Medulla oblongata (tissue), 1 donor: ENCODE data around the gene AGTPBP1.

ENCODE experiments used
- DNase-seq: peaks from one replicate; pipeline ENCODE4 v3.0.0-alpha.2; 2015; ENCODE audit errors: extremely low spot score

The AGTPBP1 gene

DNA sequence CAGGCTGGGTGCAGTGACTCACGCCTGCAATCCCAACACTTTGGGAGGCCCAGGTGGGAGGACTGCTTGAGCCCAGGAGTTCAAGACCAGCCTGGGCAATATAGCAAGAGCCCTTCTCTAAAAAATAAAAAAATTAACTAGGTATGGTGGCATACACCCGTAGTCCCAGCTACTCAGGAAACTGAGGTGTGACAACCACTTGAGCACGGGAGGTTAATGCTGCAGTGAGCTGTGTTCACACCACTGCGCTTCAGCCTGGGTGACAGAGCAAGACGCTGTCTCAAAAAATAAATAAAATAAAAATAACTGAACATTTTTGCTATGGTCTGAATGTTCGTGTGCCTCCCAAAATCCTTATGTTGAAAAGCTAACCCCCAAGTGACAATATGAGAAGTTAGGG, 24.5 kb downstream of the AGTPBP1 start:
- no peak for DNase-seq

DNA sequence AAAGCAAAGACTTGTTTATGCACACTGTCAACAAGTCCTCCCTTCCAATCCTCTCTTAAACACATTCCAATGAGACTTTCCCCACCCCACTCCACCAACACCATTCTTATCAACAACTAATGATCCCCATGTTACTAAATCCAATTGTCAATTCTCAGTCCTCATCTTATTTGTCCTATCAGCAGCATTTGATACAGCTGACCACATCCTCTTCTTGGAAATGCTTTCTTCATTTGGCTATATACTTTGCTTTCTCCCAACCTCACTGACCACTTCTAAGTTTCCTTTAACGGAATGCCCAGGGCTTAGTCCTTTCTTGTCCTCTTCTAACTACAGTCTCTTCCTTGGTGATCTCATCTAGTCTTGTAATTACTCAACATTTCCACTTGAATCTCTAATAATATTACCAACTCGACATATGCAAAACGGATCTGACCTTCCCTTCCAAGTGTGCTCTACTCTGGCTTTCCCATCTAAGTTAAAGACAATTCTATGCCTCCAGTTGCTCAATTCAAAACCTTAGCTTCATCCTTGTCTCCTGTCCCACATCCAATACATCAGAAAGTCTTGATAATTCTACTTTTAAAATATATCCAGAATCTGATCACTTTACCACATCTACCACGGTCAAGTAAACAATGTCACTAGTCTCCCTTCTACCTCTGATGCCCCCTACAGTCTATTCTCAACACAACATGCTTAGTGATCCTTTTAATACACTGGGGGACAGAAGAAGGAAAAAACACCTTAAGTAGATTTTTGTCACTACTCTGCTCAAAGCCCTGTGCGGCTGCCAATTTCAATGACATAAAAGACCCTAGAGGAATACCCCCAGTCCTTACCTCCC, 25.5 kb downstream of the AGTPBP1 start:
- DNase-seq = no peak

DNA sequence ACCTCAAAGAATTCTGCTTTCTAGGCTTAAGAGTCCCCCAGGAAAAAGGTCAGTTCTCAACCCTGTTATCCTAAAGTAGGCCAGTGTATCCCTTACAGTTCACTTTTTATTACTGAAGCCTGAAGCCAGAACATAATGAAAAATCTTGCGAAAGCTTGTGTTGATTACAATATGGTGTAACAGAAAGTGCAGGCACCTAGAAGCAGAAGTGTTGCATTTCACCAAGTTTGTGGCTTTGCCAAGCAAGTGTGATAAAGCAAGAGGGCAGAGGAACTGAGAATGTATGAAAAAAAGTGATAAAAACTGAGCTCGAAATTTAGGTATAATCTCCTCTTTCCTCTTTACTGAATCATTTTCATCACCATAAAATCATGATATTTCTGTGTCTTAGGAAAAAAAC, 26.2 kb downstream of the AGTPBP1 start:
- DNase-seq = peak; percentile 55

DNA sequence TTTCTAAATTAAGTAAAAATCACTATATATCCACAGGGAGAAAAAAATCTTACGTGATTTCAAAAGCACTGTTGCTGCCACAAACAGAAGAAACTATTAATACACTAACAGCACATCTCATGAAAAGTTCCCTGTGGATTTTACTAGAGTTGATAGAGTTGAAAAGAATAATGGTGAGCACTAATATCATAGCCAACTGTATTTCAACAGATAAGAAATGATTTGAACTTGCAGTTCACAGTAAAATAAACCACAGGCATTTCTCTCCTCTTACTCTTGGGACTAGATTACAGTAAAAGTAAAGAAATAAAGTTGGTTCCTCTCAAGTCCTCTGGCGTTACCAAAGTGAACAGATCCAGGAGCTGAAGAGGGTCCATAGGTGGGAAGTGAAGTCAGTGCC, 27.9 kb downstream of the AGTPBP1 start:
- DNase-seq = no peak

DNA sequence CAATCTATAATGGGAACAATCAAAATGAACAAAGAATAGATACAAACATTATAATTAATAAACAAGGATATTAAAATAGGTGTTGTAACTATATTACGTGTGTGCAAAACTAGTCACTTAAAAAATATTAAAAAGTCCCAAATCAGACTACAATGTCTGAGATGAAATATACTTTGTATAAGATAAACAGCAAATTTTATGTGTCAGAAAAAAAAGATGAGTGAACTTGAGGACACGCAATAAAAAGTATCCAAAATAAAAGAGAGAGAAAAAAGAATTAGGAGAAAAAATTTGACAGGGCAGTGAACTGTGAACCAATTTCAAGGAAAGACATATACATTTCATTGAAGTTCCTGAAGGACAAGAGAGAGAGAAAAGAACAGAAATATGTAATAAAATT, 37.0 kb downstream of the AGTPBP1 start:
- DNase-seq = no peak

DNA sequence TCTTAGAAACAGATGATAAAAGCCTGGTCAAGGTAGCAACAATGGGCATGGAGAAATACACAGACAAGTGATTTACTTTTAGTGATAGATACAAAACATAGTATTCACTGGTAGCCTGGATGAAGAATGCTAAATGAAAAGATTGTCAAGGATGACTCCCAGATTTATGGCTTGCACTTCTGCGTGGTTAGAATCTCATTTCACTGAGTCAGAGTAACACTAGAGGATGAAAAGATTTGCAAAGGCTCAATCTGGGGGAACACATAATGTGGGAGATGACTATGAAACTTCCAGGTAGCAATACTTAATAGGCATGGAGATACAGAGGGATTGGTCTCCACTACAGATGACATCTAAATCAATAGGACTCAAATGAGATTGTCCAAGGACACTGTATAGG, 38.4 kb downstream of the AGTPBP1 start:
- no peak for DNase-seq

DNA sequence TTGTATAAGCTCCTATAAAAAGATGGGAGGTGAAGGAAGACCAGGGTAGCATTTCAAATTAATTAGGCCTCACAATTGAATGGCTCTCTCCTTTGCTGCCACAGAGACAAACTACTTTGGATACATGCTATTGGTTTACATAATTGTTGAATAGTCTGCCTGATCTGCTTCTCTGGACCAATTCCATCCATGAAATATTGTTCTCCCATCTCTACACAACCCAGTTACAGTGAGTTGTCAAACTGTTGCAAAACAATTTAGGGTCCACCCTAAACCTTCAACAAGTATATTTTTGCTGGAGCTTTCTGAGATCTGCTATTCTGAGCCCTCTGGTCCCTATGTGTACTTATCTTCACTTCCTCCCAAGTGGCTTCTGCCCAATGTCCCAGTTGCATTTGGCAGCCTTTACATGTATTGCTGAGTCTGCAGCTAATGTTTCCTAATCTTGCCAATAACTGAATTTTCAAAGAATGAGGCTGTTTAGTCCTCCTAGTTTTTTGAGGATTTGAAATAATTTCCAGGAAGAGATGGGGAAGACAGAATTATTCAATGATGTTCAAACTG, 38.9 kb downstream of the AGTPBP1 start:
- peak; percentile 70 for DNase-seq

DNA sequence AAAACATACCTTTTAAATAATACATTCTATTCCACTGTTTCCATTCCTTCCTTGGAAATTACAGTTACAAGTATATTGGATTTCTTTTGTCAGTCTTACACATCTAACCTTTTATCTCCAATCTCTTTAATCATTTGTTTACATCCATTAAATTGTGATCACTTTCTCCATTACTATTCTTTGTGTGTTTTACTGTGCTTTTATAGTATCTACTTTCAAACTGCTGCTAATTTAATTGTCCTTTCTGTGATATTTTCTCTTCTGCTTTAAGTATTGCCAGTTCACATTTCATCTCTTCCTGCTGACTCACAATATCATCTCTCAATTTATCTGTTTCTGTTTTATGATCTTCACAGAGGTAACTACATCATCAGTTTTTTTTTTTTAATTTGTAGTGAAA, 39.6 kb downstream of the AGTPBP1 start:
- no peak for DNase-seq

DNA sequence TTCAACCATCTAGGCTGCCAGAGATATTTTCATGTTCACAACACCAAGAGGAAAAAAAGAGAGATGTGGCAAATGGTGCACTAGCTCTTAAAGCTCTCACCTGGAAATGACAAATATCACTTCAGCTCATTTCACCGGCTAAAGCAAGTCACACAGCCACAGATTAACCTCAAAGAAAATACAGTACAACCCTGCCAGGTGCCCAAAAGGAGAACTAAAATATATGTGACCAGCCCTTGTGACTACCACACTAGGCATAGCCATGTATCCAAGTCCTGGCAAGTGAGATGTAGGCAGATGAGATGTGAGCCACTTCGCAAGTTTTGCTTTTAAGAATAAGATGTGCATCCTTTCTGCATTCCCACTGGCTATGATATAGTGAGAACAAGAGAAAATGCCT, 41.4 kb downstream of the AGTPBP1 start:
- no peak for DNase-seq

DNA sequence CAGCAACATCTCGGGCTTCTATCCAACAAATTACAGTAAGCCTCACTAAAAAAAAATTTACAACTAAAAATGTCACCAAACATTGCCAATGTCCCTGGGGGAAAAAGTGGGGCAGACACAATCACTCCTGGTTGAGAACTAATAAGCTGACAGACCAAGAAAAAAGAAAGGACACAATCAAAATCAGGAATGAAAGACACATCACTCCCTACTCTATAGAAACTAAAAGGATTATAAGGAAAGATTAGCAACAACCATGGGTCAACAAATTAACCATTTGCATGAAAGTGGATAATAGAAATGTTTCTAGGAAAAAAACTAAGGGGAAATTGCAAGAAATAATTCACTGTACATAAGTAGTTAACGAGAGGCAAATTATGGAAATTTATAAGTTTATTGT, 53.4 kb downstream of the AGTPBP1 start:
- no peak for DNase-seq

DNA sequence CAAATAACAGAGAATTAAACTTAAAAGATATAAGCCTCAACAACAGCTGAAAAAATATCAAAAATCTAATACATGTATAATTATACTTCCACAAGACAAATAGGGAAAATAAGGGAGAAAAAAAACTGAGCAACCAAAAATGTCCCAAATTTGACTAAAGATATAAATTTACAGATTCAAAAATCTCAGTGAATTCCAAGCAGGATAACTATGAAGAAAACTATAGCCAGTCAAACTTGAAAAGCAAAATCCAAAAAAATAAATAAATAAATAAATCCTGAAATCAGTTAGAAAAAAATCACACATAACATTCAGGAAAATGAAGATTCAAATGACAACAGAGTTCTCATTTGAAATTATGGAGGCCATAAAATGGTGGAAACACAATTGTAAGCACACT, 56.7 kb downstream of the AGTPBP1 start:
- DNase-seq = no peak

DNA sequence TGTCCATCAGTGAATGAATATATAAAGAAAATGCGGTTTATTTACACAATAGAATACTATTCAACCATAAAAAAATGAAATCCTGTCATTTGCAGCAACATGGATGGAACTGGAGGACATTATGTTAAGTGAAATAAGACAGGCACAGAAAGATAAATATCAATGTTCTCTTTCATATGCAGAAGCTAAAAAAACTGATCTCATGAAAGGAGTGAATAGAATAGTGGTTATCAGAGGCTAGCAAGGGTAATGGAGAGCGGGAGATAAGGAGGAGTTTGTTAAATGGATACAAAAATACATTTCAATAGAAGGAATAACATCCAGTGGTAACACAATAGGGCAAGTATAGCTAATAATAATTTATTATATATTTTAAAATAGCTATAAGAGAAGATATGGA, 65.0 kb downstream of the AGTPBP1 start:
- DNase-seq = no peak

DNA sequence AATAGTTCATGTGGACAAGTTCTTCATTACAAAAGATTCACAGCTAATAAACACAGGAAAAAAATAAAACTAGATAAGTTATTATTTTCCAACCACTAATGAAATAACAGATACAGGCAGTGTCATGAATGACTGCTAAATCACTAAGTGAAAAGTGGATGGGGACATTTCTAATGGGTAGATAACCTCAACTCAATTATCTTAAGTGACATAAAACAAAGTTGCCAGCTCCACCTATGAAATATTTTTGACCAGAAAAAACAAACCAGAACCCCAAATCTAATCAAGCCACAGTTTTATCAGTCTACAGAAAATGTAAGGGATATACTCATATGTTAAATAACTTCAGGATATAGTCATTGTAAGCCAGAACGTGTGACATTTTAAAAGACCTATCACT, 74.4 kb downstream of the AGTPBP1 start:
- DNase-seq = no peak

DNA sequence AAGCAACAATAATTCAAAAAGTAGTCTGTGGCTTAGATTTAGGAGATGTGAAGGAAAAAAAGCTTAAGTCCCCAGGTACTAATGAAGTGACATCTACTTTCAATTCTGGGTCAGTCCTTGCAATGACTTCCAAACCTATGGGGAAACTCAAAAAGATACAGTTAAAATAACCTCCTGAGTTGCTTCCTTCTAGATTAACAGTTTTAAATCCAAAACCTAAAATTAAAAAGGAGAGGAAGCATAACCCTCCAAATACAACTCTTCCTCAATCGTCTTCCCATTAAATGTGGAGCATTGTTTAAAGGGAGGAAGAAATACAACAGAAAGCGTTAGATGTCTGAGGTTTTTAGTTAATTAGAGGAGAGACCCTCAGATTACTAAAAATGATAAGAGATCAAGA, 75.7 kb downstream of the AGTPBP1 start:
- no peak for DNase-seq

DNA sequence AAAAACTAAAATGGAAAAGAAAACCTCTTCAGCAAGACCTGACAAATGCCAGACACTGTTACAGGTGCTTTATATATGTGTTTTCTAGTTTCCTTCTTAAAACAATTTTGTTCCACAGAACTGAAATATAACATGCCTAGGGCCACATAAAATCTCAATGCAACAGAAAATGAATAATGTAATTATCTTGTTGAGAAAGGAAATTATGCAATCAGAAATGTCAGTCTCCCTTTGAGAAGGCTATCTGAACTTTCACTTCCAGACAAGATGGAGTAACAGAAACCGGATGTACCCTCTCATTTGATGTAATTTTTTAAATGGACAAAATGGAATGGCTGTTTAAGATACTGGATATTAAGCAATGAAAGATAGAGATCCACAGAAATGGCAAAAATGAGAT, 79.2 kb downstream of the AGTPBP1 start:
- DNase-seq = no peak

DNA sequence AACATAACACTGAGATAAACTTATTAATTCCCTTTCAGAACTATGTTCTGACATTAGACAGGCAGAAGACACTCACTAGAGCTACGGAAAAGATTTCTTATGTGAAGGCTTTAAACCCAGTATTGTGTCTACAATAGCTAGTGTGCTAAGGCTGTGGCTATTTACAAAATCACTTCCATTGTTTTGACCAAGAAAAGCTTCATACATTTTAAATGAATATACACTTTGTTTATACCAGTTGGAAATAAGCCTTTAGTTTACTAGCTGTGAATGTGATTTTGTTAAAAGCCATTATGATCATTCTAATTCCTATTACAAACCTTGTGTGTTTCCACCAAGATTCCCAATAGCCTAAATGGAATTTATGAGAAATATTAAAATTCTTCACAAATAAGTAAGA, 83.0 kb downstream of the AGTPBP1 start:
- peak; percentile 78 for DNase-seq

DNA sequence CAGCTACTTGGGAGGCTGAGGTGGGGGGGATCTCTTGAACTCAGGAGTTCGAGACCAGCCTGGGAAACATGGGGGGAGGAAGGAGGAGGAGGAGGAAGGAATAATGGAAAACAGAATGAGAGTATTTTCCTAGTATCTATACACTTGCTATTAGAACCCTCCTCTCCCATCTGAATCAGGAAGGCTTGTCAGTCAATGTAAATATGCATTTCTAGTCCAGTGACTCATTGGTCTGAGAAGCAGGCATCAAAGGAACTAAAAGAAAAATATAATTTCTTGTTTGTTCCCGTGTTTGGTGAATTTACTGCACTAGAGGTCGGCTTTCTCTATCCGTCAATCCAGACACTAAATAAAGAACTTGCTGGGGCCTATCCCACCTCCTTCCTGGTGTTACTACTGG, 88.6 kb downstream of the AGTPBP1 start:
- DNase-seq = no peak

DNA sequence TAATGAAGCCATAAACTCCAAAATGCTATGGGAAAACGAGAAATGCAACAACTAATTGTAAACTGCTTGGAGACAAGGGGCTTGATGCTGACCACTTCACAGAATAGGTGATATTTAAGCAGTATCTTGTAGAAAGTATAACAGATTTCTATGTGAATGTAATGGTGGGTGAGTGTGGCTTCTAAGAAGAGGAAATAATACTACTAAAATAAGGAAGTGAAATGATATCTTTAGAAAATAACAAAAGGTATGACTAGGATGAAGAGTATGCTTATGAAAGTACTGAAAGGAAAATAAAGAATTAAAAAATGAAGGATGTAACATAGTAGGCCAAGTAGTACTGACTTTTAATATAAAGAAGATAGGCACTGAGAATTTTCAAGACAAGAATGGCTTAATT, 94.2 kb downstream of the AGTPBP1 start:
- no peak for DNase-seq

DNA sequence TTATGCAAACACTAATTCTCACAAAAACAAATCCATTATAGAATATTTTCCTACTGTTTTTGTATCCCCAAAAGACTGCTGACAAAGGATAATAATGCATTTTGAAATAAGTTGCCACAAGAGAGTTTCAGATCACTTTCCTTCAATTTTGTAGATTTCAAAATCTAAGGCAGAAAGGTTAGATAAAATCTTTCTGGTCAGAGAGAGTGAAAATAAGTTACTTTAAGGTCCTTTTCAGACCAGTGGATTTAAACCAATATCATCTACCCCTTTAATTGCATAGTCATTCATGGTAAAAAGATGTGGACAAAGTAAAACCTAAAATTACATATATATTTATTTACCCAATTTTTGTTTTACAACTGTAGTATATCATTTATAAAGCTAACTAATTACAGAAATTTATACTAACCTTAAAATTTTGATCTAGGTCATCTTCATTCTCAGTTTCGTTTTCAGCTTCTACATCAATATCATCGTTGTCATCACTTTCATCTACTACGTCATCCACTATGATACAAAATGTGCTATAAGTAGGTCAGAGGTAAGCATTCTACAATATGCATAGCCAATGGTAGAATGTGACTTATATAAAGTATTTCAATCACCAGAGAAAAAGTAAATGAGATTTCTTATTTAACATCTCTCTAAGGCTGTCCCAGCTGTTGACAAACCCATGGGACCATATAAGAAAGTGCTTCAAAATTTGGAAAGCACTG, 95.7 kb downstream of the AGTPBP1 start:
- DNase-seq = no peak

DNA sequence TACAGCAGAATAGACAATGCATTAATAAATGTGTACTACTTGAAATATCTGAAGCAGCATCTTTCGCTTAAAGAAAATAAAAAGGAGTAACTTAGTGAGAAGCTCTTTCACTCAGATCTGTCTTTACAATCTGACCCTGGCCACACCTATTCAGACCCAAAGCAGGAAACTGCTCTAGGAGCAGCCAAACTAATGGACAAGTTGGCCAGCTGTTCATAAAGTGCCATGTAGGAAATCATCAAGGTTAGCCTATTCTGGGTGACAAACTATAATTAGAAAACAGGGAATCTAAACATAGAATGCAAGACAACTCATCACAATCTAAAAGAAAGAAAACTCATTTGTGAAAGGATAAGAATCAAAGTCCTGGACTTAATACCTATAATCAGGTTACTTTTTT, 101.3 kb downstream of the AGTPBP1 start:
- no peak for DNase-seq

DNA sequence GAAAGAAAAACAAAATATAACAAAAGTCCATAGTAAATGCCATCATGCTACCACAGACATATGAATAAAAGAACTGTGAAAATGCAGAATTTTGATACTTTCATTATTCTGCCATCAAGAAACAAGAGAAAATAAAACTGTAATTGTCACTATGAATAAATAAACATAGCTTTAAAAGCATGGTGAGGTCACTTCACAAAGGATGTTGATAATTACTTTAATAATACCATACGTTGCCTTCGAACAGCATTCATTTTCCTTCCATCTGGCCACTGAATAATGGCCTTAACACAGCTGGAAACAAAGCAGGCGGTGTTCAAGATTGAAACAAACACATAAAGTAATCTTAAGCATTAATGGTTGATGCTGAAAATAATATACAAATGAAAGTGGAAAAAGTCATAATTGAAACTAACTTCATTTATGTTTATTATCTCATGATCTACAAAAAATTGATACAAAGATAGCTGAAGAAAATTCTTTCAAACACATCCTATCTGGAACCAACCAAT, 102.0 kb downstream of the AGTPBP1 start:
- peak; percentile 48 for DNase-seq

DNA sequence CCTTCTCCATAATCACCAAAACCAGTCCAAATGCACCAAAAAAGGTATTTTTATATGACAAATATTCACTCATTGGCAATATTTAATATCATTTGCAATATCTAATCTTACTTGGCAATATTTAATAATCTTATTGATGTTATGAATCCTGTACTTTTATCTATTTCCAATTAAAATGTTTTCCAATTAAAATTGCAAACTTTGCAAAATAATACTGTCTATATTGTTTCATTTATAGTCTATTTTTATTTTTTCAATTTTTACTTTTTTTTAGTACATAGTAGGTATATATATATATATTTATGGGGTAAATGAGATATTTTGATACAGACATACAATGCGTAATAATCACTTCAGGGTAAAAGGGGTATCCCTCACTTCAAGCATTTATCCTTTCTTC, 109.9 kb downstream of the AGTPBP1 start:
- DNase-seq = no peak

DNA sequence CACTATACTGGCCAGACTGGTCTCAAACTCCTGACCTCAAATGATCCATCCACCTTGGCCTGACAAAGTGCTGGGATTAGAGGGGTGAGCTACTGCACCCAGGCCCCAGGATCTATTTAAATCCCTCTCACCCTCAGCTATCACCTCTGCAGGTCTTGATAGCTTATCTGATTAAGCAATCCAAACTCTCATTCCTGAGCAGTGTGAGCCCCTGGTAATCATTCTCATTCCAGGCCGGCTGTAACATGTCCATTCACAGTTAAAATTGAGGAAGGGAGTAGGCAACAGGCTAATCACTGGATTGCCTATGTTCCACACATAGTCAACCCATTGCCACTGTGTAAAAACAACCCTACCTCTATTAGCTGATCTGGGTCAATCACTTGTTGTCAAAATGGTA, 111.1 kb downstream of the AGTPBP1 start:
- no peak for DNase-seq
